ENCODE data around the gene SAMD14.

Gene SAMD14

DNA sequence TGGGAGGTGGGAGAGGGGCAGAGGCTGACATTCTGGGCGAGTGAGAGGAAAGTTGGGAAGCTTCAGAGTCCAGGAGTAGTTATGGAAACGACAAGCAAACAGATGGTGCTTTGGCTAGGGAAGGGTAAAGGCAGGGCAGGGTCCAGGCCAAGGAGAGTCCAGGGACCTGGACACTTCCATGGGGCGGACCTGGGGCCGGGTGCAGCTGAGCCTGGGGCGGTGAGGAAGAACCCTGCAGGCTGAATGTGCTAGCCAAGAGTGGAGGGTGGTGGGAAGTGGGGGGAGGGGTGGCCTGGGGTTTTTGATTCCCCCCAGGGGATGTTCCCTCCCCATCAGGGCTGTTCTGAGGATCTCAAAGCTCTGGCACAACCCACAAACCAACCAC, 17.9 kb upstream of the SAMD14 start:
- no peak for DNase-seq

- no peak for DNase-seq
Measured at GRCh38 chr17:50146927-50147665, 17.1 kb upstream of the SAMD14 start.

- no peak for DNase-seq
Measured at GRCh38 chr17:50146230-50146926, 16.4 kb upstream of the SAMD14 start.

GRCh38 chr17:50145532-50146229, 15.7 kb upstream of the SAMD14 start:
- no peak for DNase-seq

GRCh38 chr17:50144845-50145531, 15.0 kb upstream of the SAMD14 start:
- DNase-seq, result no peak

- no peak for DNase-seq
Measured at GRCh38 chr17:50144355-50144754, 14.4 kb upstream of the SAMD14 start.

DNA sequence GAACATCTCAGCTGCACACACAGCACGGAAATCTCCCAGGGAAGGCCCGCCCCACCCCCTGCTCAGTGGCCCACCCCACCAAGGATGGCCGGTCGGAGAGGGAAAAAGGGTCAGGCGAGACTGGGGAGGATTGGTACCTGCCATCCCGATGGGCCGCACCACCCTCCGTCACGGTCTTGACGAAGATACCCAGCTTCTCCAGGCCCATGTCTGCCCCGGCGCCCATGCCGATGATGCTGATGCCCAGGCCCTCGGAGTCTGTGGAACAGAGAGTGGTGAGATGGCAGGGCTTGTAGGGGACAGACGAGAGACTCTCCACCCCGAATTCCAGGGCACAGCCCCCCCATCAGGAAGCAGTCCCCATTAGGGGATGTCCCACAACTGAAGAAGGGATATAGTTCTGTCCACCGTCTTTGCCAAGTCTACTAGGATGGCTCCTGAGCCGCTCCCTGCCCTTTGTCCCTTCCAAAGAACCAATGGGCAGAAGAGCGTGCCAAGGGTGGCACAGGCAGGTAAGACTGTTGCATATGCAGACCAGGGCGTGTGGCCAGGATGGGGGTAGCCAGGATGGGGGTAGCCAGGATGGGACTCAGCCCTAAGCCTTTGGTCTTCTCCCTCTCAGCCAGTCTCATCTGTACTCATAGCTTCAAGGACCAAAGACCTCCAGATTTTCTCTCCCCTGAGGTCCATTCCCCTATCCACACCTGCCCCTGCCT, 13.7 kb upstream of the SAMD14 start:
- no peak for DNase-seq

DNA sequence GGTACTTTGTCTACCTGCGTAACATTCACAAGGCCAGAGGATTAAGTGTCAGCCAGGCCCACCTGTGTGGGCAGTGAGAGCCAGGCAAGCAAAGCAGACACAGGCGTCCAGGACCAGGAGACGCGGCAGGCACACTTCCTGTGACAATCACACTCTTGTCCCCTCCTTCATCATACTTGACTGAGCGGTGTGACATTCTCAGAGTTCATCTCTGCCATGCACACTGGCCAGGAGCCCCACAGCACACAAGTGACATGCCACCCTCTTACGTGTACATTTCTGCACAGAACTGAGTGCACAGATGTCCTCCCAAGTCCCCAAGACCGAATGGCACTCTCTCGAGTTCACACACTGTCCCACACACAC, 11.8 kb upstream of the SAMD14 start:
- no peak for DNase-seq

GRCh38 chr17:50141026-50141744, 11.2 kb upstream of the SAMD14 start:
- DNase-seq, result no peak

DNA sequence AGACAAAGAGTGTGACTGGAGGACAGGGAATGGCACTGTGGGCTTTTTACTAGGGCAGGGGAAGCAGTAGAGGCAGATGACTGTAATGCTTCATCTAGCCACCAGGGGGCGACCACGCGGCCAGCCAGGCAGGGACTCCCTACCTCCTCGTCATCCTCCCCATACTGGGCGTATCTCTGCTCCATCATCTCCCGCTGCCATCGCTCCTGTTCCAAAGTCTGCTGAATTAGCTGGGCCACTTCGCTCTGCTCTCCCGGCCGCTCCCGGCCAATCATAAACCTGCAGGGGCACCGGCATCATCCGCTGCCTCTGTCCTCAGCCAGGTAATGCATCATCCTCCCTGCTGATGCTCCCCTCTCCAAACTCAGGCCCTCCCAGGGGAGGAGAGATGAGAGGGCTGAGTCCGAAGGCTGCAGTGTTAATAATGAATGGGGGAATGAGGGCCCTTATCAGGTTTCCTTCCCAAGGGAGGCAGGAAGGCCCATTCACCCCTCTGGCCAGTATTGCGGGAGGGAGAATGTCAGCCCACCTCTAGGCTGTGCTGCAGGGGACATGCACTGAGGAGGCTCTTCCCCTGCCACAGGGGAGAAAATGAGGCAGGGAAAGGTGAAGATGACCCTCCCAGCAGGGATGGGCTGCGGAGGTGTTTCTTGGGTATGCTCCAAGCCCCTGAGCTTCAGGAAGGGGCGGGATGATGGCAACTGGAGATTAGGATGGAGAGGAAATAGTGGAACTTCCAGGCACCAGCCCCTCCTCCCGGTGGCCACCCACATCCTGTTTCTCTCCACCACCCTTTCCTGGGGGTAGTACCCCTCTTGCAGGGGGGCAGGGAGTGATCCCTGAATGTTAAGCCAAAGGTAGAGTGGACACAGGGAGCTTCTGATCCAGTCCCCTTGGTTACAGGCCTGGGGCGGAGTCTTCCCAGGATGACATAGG, 10.3 kb upstream of the SAMD14 start:
- peak; percentile 77 to 81 for DNase-seq

DNA sequence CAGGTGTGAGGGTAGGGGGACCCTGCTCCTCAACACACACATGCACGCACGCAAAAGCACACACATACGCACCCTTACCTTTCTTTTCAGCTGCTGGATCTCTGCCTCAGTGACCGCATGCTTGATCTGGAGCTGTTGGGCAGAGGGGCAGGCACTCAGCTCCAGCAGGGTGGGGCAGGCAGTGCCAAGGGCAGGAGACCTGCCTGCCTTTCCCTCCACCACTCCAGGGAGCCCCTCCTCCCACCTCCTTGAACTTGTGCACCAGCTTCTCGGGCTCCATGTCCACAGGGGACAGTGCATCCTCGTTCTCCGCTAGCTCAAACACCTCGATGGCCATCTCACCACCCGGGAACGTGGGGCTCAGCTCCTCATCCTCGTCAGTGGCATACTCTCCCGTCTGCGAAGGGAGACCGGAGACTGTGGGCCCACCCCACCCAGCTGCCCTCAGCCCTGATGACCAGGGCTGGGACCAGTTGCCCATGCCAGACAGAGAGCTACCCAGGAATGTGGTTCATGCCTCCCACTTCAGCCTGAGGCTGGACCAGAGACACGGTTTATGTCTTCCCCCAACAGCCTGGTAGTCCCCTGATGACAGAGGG, 9.3 kb upstream of the SAMD14 start:
- DNase-seq, result no peak

- no peak for DNase-seq
Measured at GRCh38 chr17:50137042-50137441, 7.1 kb upstream of the SAMD14 start.

DNA sequence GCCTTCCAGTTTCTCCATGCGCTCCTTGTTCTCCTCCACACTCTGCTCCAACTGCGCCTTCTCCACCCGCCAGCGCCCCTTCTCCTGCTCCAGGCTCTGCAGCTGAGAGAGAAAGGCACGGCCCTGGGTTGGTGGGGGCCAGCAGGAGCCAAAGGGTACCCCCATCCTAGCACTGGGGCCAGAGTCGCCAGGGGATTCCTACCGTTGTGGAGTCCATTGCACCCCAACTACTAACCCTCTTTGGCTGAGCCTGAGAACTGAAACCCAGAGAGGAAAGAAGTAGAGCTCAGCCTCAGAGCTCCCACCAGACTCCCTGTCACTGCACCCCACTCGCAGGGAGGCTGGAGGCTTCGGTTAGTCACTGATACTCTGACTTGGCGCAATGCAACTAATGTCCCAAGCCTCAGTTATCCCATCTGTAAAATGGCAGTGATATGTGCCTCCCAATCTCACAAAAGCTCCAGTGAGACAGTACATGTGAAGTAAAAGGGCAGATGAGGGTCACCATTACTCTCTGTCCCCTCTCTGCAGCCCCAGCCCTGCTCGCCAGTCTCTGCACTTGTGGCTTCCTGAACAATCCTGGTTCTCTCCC, 6.2 kb upstream of the SAMD14 start:
- DNase-seq, result no peak

- DNase-seq, result no peak
Measured at GRCh38 chr17:50135316-50136095, 5.5 kb upstream of the SAMD14 start.

DNA sequence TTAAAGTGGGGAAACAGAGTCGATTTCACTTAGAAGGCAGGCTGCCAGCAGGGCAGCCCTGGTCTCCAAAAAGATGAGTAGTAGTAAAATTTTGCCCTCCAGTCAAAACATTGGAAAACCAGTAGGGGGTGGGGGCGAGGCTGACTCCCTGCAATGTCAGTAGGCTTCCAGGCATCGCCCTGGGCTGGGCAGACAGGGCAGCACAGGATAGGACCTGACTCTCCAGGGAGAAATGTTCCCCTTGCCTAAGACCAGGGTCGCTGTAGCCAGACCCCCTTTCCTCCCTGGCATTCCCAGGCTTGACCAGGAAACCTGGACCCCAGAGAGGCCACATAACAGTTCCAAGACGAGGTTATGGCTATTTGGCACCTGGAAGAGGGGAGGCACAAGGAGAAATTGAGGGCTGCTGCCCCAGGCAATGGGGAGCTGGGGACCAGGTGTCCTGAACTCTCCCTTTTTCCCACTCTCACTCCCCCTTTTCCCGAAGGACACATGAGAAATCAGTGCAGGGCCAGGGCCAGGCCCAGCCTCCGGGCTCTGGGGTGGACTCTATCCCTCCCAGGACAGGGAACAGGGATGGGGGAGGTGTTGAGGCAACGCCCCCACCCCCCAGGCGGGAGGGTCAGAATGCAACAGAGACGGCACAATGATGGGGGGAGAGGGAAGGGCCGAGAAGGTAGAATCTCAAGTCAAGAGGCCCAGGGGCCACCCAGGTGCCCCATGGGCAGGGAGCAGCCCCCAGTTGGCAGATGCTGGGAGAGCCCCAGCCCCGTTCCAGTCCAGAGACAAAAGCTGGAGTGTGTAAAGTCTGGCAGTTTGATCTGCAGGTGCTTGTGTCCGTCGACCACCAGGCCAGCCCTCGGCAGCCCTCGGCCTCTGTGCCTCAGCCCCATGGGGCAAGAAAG, 4.5 kb upstream of the SAMD14 start:
- no peak for DNase-seq

DNA sequence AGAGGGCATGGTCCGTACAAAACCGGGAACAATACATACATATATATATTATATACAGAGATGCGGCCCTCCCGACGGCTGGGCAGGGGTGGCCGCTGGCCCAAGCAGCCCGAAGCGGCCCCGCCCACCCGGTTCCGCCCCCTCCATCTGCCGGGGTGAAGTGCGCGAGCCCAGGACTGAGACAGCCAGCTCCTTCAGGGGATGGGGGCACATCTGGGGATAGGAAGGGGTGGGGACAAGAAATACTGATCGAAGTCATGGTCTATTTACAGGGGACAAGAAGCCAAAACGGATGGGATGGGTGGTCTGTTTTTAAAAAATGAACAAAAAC, 3.8 kb upstream of the SAMD14 start:
- DNase-seq, result no peak

DNA sequence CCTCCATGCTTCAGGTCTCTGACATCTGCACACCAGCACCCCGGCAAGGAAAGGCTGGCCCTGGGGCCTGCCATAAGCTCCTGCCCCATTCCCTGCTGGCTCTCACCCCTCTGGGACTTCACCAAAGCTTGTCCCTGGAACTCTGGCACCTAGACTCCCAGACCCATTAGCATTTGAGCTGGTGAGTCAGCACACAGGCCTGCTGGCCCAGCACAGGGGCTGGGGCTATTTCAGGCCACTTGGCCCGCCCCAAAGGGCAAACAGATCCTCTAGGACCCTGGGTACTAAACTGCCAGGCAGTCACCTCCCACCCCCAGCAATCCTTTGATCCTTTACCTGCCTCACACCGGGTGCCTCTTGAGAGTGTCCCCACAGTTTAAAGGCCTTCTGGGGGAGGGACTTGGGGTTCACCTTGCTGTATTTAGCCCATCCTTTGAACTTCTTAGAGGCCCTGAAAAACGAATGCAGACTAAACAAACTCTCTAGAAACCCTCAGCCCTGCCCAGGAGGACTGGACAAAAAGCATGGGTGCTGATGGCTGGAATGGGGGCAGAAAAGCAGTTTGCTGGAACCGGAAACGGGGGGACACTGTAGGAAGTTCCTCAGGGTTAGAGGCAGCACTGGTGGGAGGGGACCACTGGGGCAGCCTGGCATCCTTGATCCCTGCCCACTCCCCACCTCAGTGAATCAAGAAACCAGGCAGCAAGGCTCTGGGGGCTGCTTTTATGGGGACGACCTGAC, 3.2 kb upstream of the SAMD14 start:
- DNase-seq, result no peak

All from activated CD4-positive, alpha-beta T cell treated with anti-CD3 and anti-CD28 coated beads, Interleukin-2, amount 50 U/mL, for 4 hours (primary cell).